Esophagus (tissue), 2 donors: ENCODE results near the gene TSPYL1. TPM values are rescaled to one million over a fixed set of nuclear protein-coding genes. Genes with fewer than 3 reads are reported as not detected.
"Not testable (repeated sequence)": the region's sequence is repeated elsewhere in the genome, so short reads cannot be mapped to it uniquely, and the experiment has no call there.

ENCODE experiments used
- H3K27ac ChIP-seq, 2 donors: one replicate each; pipeline ENCODE4 v1.5.1; 2013; ENCODE audit warnings: low read depth in 2 of 2, mild to moderate bottlenecking in 2 of 2, inconsistent platforms in 1 of 2, low read length in 1 of 2, moderate library complexity in 1 of 2
- H3K27me3 ChIP-seq, 2 donors: one replicate each; pipeline ENCODE4 v1.6.1; 2013; ENCODE audit warnings: low read length in 2 of 2, control low read depth in 1 of 2, mild to moderate bottlenecking in 1 of 2; ENCODE audit not compliant: insufficient read depth in 2 of 2, control insufficient read depth in 1 of 2
- H3K36me3 ChIP-seq, 2 donors: one replicate each; pipeline ENCODE4 v1.6.1; 2013; ENCODE audit warnings: low read length in 1 of 2; ENCODE audit not compliant: control insufficient read depth in 2 of 2, insufficient read depth in 2 of 2
- H3K4me1 ChIP-seq, 2 donors: one replicate each; pipeline ENCODE4 v1.6.1; 2013; ENCODE audit warnings: low read length in 1 of 2; ENCODE audit not compliant: control insufficient read depth in 2 of 2, insufficient read depth in 2 of 2
- H3K4me3 ChIP-seq, 2 donors: one replicate each; pipeline ENCODE4 v1.5.1; 2013; ENCODE audit warnings: low read length in 2 of 2, mild to moderate bottlenecking in 2 of 2, low read depth in 1 of 2, moderate library complexity in 1 of 2
- H3K9me3 ChIP-seq, 2 donors: one replicate each; pipeline ENCODE4 v1.6.1; 2013; ENCODE audit warnings: mild to moderate bottlenecking in 2 of 2, low read depth in 1 of 2, low read length in 1 of 2, moderate library complexity in 1 of 2; ENCODE audit not compliant: control insufficient read depth in 2 of 2, insufficient read depth in 1 of 2
- WGBS, 2 donors: extraction: QIAGEN DNeasy Blood & Tissue Kit; methylation state at CpG; one replicate each; pipeline ENCODE4 v1.1.7; 2013; 5-methylcytosine and 5-hydroxymethylcytosine counted together
- polyA plus RNA-seq, 2 donors: library from polyadenylated mRNA; stranded (reverse); fragments of 200-250 nt; gene quantifications; one replicate each; pipeline ENCODE4 v1.2.3, GENCODE V29; 2013
- donor health status: healthy with polysubstance abuse.
- donor health status: Bipolar disorder and iron deficiency.

TSPYL1 gene
- polyA plus RNA-seq: 10 to 100 TPM; 11.9 to 24.3 TPM

DNA sequence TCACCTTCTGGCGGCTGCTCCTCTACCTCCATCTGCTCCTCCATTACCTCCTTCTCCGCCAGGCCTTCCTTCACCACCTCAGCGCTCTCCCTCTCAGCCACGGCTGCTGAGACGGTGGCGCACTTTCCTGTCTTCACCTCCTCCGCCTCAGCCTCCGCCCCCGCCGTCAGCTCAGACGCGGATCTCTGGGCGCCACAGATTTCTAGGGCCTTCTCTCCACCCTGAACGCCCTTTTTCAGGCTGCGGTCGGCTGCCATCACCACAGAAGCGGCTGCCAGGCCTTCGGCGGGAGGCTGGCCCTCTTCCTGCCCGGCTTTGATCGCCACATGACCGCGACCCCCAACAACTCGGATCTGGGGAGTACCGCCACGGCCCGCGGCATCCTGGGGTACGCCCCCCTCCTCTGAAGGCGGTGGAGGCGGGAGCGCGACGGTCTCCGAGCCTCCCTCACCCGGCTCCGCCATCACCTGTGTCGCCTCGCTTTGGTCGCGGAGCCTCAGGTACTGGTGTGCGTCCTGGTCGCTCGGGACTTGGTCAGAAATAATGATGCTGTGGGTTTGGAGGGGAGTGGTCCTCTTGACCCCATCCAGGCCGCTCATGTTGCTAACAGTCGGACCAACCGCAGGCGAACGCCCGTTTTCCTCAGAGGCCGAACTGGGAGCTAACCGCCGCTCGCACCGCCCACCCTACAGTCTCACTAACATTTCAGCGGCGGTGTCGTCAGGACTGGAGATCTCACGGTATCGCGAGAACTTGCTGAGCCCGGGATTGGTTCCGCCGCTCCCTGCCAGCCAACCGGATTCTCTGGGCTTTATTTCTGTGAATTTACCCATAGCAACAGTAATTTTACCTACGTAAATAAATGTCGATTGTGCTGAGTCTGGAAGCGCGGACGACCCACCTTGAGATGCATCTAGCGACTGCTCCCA is at the start of gene TSPYL1:
Gene TSPYL1, minus strand, starts transcription at position 699 of the 929 bp plus-strand sequence. Its CDS starts 100 bp downstream, at position 599.
- peak within 1 kb of the TSS; percentile 91 to 95 for H3K4me3 ChIP-seq
- peak within 1 kb of the TSS; percentile 99 to 100 for H3K27ac ChIP-seq
- H3K9me3 ChIP-seq: no peaks in the 10 kb centered on the region
- H3K36me3 ChIP-seq: peaks cover 0 to 5% of the 10 kb centered on the region in 2 donors
- 0 to 1% methylated on average over 71 of the region's 71 CpGs for WGBS, 2 donors
- H3K4me1 ChIP-seq: peaks cover 2 to 3% of the 10 kb centered on the region in 2 donors
- H3K27me3 ChIP-seq: no peaks in the 10 kb centered on the region

DNA sequence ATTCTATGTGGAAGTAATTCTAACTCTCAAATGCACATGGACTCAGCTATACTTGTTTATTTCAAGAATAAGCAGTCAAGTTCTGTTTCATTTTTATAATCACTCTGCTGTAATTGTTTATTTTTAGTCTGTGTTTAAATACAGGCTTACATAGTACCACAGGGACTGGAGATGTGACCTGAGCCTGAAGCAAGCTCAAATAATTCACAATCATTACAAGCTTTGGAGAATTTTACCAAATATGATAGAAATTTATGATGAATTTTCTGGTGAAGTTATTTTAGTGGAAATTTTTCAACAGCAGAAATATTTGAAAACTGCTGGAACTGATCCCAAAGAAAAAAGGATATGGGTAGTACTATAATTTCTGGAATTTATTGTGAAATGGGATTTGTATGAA is 49.4 kb upstream of the TSPYL1 start:
- no peaks in the 10 kb centered on the region for H3K9me3 ChIP-seq
- H3K4me3 ChIP-seq: no peak overlapping the region
- H3K4me1 ChIP-seq: no peaks in the 10 kb centered on the region
- H3K27me3 ChIP-seq: no peaks in the 10 kb centered on the region
- H3K27ac ChIP-seq: no peak overlapping the region
- no peaks in the 10 kb centered on the region for H3K36me3 ChIP-seq

DNA sequence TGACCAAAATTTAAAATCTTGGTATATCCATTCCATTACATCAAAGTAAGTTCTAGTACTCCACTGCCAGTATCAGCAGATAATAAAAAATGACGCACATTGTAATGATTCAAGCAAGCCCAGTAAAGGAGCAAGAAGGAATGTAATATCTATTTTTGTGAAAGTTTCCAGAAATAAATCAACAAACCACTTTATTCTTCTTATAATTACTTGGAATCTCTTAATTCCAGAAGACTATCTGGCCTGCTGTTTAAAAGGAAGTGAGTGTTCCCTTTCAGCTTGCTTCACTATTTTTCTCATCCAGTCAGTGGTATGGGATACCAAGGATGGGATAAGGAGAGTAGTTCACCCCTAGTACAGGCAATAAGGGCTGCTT is 48.8 kb upstream of the TSPYL1 start:
- Histone ChIP-seq H3K4me1 (no peaks in the 10 kb centered on the region), H3K27me3 (no peaks in the 10 kb centered on the region), H3K27ac (no peak overlapping the region), H3K4me3 (no peak overlapping the region), H3K9me3 (no peaks in the 10 kb centered on the region), H3K36me3 (no peaks in the 10 kb centered on the region)
- WGBS, 2 donors: 81 to 83% methylated on average over 1 of the region's 1 CpG

DNA sequence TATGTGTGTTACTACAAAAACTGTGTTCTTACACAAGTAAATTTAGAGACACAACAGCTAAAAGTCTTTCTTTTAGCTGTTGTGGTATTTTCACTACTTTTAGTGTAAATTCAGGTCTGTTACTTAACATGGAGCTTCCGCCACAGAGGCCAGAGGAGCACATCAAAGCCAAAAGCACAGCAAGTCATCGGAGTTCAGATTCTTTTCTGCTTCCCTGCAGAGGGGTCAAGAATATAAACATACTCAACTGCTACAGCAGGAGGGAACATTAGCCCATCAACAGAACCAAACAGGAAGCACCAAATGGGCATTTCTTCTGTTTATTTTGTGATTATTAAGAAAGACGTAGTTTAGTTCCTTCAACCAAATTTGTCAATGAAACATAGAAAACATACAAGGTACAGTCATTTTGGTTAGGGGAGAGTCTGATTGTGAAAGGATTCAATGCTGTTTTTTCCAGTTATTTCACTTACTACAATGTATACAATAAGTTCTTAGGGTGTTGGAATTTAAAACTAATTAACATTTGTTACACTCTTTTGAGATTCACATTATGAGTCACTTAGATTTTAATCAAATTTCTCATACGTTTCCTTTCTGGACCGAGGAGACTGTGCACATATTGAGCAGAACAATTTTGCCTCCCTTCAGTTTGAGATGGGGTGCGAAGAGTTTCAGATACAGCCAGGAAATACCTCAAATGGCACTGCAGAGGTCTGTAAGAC is 48.2 kb upstream of the TSPYL1 start:
- H3K27ac ChIP-seq: no peak overlapping the region
- 73 to 79% methylated on average over 6 of the region's 6 CpGs for WGBS, 2 donors
- H3K27me3 ChIP-seq: no peaks in the 10 kb centered on the region
- H3K4me1 ChIP-seq: no peaks in the 10 kb centered on the region
- H3K4me3 ChIP-seq: no peak overlapping the region
- H3K9me3 ChIP-seq: no peaks in the 10 kb centered on the region
- no peaks in the 10 kb centered on the region for H3K36me3 ChIP-seq

DNA sequence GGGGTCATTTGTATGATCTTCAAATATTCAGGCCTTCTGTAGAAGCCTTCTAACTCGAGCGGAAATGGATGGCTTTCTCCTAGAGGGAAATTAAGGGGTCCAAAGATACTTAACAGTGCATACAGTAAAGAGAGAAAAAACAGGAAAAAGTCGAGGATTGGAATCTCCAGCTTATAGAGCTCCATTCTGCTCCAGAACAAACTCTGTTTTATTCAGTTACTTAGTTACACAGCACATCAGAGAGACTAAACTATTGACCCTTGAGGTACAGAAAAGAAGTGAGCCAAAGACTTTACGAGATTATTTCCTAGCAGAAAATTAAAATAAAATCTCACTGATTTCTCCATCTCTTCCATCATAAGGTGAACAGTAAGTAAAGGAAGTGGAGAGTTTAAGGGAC is 47.3 kb upstream of the TSPYL1 start:
- Histone ChIP-seq H3K4me1 (no peaks in the 10 kb centered on the region), H3K9me3 (no peaks in the 10 kb centered on the region), H3K4me3 (no peak overlapping the region), H3K27ac (no peak overlapping the region), H3K36me3 (no peaks in the 10 kb centered on the region), H3K27me3 (no peaks in the 10 kb centered on the region)
- WGBS, 2 donors: 69 to 73% methylated on average over 4 of the region's 4 CpGs

DNA sequence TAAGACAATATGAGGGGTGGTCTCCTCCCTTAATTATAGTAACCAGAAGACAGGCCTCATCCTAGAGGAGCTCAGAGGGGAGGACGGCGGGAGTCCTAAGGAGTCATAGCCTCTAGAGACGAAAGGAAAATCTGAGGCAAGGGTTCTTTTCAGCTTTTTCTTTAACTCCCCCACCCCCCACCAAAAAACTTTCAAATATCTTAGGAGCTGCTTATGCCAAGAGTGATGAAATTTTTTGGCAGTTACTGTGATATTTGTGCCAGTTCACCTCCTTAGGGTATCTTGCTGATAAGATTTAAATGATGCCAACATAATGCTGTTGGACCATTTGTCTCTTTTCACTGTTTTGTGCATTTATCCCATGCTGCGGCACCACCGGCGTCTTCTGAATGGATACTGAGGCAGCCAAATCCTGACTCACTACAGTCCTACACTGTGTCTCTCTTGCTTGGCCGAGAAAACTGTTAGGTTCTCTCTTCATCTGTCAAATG is 46.5 kb upstream of the TSPYL1 start:
- H3K4me1 ChIP-seq: no peaks in the 10 kb centered on the region
- H3K27ac ChIP-seq: no peak overlapping the region
- 76 to 85% methylated on average over 7 of the region's 7 CpGs for WGBS, 2 donors
- no peaks in the 10 kb centered on the region for H3K27me3 ChIP-seq
- H3K9me3 ChIP-seq: no peaks in the 10 kb centered on the region
- H3K36me3 ChIP-seq: no peaks in the 10 kb centered on the region
- no peak overlapping the region for H3K4me3 ChIP-seq

DNA sequence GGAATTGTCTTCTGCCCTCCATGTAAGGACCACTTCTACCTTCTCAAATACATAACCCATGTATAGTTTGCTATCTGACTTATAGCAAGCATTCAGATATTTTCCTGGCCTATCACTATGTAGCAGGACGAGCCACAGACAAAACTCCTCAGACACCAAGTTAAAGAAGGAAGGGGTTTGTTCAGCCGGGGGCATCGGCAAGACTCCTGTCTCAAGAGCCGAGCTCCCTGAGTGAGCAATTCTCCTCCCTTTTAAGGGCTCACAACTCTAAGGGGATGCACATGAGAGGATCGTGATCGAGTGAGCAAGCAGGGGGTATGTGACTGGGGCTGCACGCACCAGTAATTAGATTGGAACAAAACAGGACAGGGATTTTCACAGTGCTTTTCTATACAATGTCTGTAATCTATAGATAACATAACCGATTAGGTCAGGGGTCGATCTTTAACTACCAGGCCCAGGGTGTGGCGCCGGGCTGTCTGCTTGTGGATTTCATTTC is 46.0 kb upstream of the TSPYL1 start:
- not testable (repeated sequence) for H3K36me3 ChIP-seq, H3K9me3 ChIP-seq, H3K4me3 ChIP-seq, H3K27me3 ChIP-seq, H3K27ac ChIP-seq, H3K4me1 ChIP-seq
- 94 to 97% methylated on average over 9 to 11 of the region's 11 CpGs for WGBS, 2 donors

DNA sequence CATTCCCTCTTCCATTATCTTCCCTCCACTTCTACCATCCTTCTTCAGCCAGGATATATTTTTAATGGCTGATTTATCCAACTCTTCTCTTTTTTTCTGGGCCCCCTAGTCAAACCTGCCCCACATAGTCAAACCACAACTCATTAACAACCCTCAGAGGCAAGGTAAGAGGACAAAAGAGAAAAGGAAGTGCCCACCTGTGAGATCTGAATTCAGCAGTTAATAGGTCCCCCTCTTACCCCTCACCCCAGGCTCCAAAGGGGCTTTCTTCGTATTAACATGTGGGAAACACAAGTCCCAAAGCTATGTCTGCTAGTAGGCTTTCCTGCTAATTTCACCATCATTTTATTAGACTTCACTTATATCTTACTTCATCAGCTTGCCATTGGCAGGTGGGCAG is 44.1 kb upstream of the TSPYL1 start:
- 84 to 87% methylated on average over 1 of the region's 1 CpG for WGBS, 2 donors
- no peaks in the 10 kb centered on the region for H3K4me1 ChIP-seq
- no peak overlapping the region for H3K27ac ChIP-seq
- no peak overlapping the region for H3K4me3 ChIP-seq
- no peaks in the 10 kb centered on the region for H3K9me3 ChIP-seq
- H3K36me3 ChIP-seq: no peaks in the 10 kb centered on the region
- no peaks in the 10 kb centered on the region for H3K27me3 ChIP-seq

DNA sequence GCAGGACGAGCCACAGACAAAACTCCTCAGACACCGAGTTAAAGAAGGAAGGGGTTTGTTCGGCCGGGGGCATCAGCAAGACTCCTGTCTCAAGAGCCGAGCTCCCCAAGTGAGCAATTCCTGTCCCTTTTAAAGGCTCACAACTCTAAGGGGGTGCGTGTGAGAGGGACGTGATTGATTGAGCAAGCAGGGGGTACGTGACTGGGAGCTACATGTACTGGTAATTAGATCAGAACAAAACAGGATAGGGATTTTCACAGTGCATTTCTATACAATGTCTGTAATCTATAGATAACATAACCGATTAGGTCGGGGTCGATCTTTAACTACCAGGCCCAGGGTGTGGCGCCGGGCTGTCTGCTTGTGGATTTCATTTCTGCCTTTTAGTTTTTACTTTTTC is 42.2 kb upstream of the TSPYL1 start:
- not testable (repeated sequence) for H3K4me1 ChIP-seq, H3K9me3 ChIP-seq, H3K27me3 ChIP-seq, H3K27ac ChIP-seq, H3K4me3 ChIP-seq, H3K36me3 ChIP-seq
- 91 to 94% methylated on average over 13 of the region's 13 CpGs for WGBS, 2 donors
